ENCODE results near the gene COL2A1.

Gene COL2A1

GRCh38 chr12:47988073-47989022 lies 15.9 kb downstream of the COL2A1 start:
- DNase-seq, result no peak

DNA sequence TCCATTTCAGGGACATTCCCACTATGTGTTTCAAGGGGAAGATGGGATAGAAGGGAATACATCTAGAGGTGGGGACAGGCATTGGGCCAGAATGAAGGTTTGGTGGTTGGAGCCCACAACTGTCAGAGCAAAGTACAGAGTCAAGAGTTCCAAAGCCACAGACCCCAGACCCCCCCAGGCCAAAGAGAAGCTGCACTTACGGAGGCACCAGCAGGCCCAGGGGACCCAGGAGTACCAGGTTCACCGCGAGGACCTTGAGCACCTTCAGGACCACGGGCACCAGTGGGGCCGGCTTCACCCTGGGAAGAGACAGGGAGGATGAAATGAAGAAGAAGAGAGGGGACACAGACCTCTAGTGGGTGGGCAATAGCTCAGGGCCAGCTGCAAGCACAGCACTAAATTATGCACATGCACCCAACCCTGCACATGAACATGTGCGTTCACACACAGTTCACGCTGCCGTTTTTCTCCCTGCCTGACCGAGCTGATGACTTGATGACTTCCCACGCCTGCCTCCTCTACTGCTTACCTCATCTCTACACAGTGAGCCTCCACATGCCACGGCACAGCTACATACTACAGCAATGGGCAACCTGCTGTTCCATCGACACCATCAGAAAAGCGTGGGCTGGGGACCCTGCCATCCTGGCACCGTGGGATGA lies 16.7 kb downstream of the COL2A1 start:
- DNase-seq, result peak in 1 of 2 donors; percentile 8

GRCh38 chr12:47986832-47987231 lies 17.4 kb downstream of the COL2A1 start:
- no peak for DNase-seq

DNA sequence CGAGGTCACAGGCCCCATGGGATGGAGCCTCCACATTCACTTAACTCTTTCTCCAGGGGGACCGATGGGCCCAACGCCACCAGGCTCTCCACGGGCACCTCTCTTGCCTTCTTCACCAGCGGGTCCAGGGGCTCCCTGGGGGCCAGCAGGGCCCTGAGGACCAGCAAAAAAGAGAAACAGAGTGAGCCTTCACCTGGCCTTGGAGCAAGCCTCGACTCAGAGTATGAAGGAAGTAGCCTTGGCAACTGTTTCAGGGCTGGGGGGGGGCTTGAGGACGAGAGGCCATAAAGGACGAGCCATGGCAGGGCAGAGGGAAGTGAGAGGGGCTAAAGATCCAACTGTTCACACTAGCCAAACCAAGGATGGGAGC lies 18.0 kb downstream of the COL2A1 start:
- no peak for DNase-seq

DNA sequence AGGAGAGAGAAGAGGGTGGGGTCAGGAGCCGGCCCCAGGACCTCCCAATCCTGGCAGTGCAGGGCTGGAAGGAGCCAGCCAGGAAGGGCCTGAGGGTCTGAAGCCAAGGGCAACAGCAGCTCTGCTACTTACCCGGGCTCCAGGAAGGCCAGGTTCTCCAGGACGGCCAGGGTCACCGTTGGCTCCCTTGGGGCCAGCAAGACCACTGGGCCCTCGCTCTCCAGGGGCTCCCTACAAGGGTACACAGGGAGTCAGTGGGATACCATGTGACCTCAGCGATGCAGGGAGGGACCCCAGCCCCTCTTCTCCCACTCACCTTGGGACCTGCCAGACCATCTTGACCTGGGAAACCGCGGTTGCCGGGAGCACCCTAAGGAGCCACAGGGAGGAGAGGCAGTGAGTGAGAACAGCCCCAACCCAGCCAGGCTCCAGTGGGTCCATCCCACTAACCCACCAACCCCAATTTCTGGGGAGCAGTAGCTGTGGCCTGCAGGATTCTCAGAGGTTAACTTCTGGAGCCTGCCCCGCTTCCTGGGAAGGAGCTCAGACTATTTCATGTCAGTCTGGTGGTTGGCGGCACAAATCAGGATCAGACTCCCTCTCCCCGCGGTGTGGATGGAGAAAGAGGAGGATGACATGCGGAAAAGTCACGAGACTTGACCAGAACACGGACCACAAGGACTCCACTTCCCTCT lies 18.5 kb downstream of the COL2A1 start:
- DNase-seq, result no peak

DNA sequence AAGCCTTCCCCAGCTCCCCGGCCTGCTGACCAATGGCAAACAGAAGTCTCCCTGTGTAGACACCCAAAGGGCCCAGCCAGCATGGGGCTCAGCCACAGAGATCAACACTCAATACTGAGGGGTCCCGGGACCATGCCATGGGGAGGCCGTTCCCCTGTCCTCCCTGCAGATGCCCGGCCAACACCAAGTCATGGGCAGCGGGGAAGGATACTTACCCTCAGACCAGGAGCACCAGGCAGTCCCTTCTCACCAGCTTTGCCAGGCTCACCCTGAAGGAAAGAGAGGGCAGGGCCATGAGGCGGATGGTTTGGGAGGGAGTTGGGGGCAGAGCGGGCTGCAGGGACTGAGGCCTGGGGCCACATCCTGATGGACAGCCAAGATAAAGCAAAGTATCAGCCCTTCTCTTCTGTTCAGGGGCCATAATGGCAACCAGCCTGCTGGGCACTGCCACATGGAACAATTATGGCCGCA lies 19.9 kb downstream of the COL2A1 start:
- no peak for DNase-seq

GRCh38 chr12:47983541-47984115 lies 20.6 kb downstream of the COL2A1 start:
- DNase-seq, result no peak

DNA sequence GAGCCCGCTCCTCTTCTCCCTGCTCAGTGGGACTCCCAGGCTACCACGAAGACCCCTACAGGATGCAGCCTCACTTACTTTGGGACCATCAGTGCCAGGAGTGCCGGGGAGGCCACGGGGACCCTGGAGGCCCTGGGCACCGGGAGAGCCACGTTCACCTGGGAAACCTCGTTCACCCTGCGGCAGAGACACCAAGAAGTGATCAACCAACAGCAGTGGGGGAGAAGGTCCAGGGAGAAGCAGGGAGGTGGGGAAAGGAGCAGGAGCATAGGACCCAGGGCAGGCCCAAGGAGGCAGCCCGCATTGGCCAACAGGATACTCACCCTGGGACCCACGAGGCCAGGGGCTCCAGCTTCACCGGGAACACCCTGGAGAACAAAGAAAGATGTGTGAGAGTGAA lies 21.5 kb downstream of the COL2A1 start:
- DNase-seq, result no peak

GRCh38 chr12:47982311-47982710 lies 22.0 kb downstream of the COL2A1 start:
- no peak for DNase-seq

DNA sequence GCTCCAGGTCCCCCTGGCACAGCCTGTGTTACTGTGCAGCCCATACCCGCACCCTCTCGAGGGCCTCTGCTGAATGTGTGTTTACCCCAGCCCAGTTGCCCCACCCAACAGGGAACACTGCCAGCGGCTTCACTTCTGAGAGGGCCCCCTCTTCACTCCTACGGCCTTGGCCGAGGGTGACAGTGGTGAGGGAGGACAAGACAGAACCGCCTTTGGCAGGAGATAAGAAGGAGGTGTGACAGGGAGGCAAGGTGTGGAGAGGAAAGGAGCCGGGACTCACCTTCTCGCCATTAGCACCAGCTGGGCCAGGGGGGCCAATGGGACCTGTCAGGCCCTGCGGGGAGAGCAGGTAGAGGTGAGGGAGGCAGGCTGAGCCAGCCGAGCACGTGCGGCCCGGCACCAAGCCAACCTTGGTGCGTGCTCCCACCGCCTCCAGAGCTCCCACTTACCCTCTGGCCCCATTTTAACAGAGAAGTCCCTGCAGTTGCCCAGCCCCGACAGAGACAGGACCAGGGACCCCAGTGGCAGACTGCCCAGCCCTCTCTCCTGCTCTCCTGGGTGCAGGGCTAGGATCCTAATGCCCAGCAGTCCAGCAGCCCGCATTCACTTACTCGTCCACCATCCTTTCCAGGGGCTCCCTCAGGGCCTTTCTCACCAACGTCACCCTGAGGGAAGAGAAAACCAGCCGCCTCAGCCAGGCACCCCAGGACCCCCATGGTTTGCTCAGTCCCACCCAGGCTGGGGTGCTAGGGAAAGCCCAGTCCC lies 22.6 kb downstream of the COL2A1 start:
- no peak for DNase-seq

- no peak for DNase-seq
These were observed 23.3 kb downstream of the COL2A1 start for GRCh38 chr12:47980779-47981495.

- DNase-seq, result peak in 1 of 2 donors; percentile 5
These were observed 24.1 kb downstream of the COL2A1 start for GRCh38 chr12:47980197-47980596.

DNA sequence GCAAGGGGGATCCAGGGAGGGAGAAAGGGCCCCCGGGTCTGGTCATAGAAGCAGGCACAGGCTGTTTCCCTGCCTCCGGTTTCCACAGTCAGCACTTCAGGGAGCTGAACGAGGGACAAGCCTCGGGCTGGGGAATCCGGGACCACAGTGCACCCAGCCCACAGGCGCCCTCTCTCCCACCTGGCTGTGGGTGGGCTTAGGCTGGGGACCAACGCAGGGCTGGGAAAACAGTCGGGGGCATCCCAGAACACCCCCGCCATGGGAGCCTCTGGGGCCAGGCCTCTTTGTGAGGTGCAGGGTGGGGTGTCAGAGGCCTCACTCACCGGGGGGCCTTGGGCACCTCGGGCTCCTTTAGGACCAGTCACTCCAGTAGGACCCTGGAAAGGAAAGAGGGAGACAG lies 24.6 kb downstream of the COL2A1 start:
- no peak for DNase-seq

- no peak for DNase-seq
These were observed 25.1 kb downstream of the COL2A1 start for GRCh38 chr12:47979166-47979565.

GRCh38 chr12:47978598-47978873 lies 25.7 kb downstream of the COL2A1 start:
- DNase-seq, result no peak

GRCh38 chr12:47977772-47978597 lies 26.3 kb downstream of the COL2A1 start:
- DNase-seq, result no peak

GRCh38 chr12:47977046-47977771 lies 27.1 kb downstream of the COL2A1 start:
- no peak for DNase-seq

DNA sequence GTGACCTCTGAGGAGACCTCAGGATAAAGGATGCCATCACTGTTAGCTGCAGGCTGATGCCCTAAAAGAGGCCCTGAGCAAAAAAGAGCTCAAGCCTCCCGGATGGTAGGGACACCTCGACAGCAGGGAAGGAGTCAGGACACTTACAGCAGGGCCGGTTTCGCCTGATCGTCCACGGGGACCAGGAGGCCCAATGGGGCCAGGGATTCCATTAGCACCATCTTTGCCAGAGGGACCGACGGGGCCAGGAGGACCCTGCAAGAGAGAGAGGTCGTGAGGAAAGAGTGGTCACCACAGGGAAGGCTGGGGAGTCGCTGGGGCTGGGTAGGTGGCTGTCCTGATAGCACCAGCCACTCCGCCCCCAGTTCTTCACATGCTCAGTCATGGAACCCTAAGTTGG lies 28.5 kb downstream of the COL2A1 start:
- DNase-seq, result no peak

- DNase-seq, result no peak
These were observed 29.1 kb downstream of the COL2A1 start for GRCh38 chr12:47975036-47975620.

GRCh38 chr12:47973870-47974269 lies 30.4 kb downstream of the COL2A1 start:
- no peak for DNase-seq
